Skin epidermis (tissue), 12 donors: ENCODE data around the gene CA11.
"Not testable (repeated sequence)": the region's sequence is repeated elsewhere in the genome, so short reads cannot be mapped to it uniquely, and the experiment has no call there.

Experiments used
- H3K27ac ChIP-seq, 21 experiments: fragments of 200-600 bp; sonication (generic) in 11 of 21; one replicate each; pipeline ENCODE4 v1.5.0; 2020; ENCODE audit warnings: mild to moderate bottlenecking in 3 of 21, inconsistent platforms in 2 of 21, moderate library complexity in 2 of 21
- H3K4me3 ChIP-seq, 7 experiments: fragments of 200-600 bp; sonication (generic) in 2 of 7; one replicate each; pipeline ENCODE4 v1.5.0; 2020; ENCODE audit warnings: inconsistent platforms in 2 of 7, mild to moderate bottlenecking in 2 of 7, moderate library complexity in 1 of 7

CA11 gene

GRCh38 chr19:48633148-48634035, 12.6 kb downstream of the CA11 start:
- Histone ChIP-seq H3K27ac (peak overlapping the region in 20 of 21 experiments; percentile 50 to 98 (median 95)), H3K4me3 (peak overlapping the region in 4 of 7 experiments; percentile 54 to 87 (median 70))

- Histone ChIP-seq H3K4me3 (no peak overlapping the region), H3K27ac (peak overlapping the region in 19 of 21 experiments; percentile 16 to 98 (median 95))
These were observed 13.3 kb downstream of the CA11 start for GRCh38 chr19:48632692-48633147.

DNA sequence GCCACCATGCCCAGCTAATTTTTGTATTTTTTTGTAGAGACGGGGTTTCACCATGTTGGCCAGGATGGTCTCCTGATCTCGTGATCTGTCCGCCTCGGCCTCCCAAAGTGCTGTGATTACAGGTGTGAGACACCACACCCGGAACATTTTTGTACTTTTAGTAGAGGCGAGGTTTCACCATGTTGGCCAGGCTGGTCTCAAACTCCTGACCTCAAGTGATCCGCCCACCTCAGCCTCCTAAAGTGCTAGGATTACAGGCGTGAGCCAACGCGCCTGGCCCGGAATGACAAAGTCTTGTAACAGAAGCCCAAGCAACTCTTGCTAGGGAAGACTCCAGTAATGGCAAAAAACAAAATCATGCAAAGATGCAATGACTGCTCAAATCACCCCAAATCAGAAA, 13.7 kb downstream of the CA11 start:
- H3K4me3 ChIP-seq: not testable (repeated sequence)
- peak overlapping the region in 14 of 21 experiments; percentile 16 to 98 (median 94) for H3K27ac ChIP-seq

DNA sequence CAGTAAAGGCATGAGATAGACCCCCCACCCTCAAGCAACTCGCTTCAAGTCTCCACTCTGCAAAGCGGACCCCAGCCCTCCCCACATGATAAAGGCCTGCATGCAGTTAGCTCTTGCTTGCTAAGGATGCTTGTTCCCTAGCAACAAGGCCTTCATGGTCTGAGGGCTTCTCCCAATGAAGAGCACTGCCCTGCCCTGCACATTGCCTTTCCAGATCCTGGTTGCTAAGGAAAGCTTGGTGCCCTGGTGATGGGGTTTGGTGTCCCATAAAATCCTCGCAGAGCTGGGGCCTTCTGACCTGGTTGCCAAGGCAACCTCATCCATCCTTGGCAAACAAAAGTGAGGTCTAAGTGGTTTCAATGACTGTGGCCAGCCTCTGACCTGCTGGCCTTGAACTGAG, 14.8 kb downstream of the CA11 start:
- Histone ChIP-seq H3K4me3 (no peak overlapping the region), H3K27ac (peak overlapping the region in 10 of 21 experiments; percentile 0 to 56 (median 36))

- Histone ChIP-seq H3K4me3 (no peak overlapping the region), H3K27ac (peak overlapping the region in 14 of 21 experiments; percentile 0 to 56 (median 38))
These were observed 15.5 kb downstream of the CA11 start for GRCh38 chr19:48630296-48631063.

DNA sequence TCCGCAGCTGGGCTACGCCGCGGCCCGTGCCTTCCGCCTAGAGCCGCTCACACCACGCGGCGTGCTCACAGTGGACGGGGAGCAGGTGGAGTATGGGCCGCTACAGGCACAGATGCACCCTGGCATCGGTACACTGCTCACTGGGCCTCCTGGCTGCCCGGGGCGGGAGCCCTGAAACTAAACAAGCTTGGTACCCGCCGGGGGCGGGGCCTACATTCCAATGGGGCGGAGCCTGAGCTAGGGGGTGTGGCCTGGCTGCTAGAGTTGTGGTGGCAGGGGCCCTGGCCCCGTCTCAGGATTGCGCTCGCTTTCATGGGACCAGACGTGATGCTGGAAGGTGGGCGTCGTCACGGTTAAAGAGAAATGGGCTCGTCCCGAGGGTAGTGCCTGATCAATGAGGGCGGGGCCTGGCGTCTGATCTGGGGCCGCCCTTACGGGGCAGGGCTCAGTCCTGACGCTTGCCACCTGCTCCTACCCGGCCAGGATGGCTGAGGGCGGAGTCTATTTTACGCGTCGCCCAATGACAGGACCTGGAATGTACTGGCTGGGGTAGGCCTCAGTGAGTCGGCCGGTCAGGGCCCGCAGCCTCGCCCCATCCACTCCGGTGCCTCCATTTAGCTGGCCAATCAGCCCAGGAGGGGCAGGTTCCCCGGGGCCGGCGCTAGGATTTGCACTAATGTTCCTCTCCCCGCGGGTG, 16.2 kb downstream of the CA11 start:
- no peak overlapping the region for H3K4me3 ChIP-seq
- H3K27ac ChIP-seq: peak overlapping the region in 5 of 21 experiments; percentile 19 to 51 (median 34)

DNA sequence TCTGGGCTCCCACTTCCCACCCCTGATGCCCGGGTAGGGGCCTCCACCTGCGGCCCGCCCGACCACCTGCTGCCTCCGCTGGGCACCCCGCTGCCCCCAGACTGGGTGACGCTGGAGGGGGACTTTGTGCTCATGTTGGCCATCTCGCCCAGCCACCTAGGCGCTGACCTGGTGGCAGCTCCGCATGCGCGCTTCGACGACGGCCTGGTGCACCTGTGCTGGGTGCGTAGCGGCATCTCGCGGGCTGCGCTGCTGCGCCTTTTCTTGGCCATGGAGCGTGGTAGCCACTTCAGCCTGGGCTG, 16.7 kb downstream of the CA11 start:
- no peak overlapping the region for H3K27ac ChIP-seq
- H3K4me3 ChIP-seq: no peak overlapping the region

DNA sequence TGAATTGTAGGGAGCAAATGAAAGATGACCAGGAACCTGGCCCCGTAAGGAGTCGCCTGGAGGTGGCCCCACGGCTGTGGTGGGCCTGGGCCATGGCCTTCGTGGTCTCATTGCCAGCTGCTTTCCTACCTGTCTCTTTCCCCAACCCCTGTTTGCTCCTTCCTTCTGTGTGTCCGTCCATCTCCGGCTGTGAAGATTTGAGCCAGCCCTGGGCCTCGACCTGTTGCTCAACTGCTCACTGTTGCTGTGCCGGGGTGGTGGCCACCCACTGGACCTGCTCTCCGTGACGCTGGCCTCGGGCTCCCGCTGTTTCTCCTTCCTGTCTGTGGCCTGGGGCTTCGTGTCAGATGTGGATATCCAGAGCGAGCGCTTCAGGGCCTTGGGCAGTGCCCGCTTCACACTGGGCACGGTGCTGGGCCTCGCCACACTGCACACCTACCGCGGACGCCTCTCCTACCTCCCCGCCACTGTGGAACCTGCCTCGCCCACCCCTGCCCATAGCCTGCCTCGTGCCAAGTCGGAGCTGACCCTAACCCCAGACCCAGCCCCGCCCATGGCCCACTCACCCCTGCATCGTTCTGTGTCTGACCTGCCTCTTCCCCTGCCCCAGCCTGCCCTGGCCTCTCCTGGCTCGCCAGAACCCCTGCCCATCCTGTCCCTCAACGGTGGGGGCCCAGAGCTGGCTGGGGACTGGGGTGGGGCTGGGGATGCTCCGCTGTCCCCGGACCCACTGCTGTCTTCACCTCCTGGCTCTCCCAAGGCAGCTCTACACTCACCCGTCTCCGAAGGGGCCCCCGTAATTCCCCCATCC, 17.3 kb downstream of the CA11 start:
- Histone ChIP-seq H3K4me3 (no peak overlapping the region), H3K27ac (peak overlapping the region in 1 of 21 experiments; percentile 26)

DNA sequence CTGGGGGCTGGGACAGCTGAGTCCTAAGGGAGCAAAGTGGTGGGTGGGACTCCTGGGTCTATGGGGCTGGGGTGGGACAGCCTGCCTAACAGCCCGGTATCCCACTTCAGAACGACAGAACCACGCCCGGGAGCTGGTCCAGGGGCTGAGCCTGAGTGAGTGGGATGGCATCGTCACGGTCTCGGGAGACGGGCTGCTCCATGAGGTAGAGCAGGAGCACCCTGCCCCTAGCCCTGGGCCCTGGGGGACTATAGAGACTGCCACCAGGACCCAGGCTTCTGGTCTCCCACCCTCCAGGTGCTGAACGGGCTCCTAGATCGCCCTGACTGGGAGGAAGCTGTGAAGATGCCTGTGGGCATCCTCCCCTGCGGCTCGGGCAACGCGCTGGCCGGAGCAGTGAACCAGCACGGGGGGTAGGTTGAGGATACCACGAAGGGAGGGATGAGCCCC, 18.1 kb downstream of the CA11 start:
- Histone ChIP-seq H3K4me3 (no peak overlapping the region), H3K27ac (peak overlapping the region in 2 of 21 experiments; percentile 34 to 42)

GRCh38 chr19:48627201-48627864, 18.7 kb downstream of the CA11 start:
- Histone ChIP-seq H3K4me3 (no peak overlapping the region), H3K27ac (peak overlapping the region in 3 of 21 experiments; percentile 25 to 42 (median 34))

- Histone ChIP-seq H3K27ac (peak overlapping the region in 2 of 21 experiments; percentile 24 to 30), H3K4me3 (no peak overlapping the region)
These were observed 20.1 kb downstream of the CA11 start for GRCh38 chr19:48625891-48626327.

DNA sequence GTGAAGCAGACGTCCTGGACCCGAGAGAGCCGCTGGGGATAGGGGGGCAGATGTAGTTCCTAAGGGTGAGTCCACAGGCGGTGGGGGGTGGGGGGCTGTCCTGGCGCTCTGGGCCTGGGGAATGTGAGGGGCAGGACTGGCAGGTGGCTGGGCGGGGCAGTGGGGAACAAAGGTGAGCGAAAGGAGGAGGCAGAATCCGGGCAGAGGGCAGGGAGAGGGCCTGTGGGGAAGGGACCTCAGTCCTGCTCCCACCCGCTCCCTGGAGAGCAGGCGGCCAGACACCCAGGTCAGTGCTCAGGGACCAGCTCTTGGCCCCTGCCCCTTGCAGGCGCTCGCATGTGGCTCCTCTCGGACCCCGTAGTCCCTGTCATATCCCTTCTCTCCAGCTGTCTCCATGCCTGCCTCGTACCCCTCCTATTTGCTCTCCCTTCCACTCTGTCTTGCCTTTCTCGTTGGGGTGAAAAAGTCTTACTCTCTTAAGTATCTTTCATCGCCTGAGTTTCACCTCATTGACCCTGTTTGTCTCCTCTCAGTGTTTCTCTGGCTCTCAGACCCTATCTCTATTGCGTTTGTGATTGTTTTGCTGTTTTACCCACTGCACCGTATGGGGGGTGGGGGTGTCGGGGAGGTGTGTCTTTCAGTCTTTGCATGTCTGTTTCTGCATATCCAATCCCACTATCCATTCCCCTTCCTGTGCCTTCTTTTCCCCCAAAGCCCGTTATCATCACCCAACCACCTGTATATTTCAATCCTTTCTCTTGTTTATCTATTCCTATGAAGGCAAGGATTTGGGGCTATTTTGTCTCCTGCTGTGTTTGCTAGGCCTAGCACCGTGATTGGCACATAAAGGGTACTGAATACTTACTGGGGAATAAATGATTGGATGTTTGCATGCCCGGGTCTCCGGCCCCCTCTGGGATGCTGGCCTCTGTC, 20.9 kb downstream of the CA11 start:
- Histone ChIP-seq H3K27ac (peak overlapping the region in 11 of 21 experiments; percentile 0 to 83 (median 43)), H3K4me3 (peak overlapping the region in 3 of 7 experiments; percentile 31 to 42 (median 37))

DNA sequence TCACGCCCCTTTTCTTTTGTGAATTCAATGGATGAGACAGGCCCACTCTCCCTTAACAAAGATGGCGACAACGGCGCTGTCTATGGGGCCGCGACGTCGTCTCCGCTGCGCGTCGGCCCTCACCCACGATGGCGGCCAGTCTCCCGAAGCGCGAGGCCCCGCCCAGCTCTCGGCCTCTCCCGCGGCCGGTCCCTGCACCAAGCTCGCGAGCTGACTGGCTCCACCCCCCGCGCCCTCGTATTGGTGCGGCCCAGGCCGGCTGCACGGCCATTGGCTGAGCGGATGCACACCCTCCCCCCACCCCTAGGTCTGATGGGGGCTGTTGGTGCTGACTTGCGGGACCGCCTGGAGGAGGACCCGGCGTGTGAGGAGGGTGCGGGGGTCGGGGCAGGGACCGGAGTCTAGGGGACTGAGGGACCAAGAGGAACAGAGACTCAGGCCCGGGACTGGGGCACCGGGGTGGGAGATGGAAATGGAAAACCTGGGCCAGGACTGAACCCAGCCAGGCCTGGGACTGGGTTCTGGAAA, 21.9 kb downstream of the CA11 start:
- Histone ChIP-seq H3K27ac (peak overlapping the region in 19 of 21 experiments; percentile 4 to 83 (median 69)), H3K4me3 (peak overlapping the region in 5 of 7 experiments; percentile 19 to 42 (median 31))

DNA sequence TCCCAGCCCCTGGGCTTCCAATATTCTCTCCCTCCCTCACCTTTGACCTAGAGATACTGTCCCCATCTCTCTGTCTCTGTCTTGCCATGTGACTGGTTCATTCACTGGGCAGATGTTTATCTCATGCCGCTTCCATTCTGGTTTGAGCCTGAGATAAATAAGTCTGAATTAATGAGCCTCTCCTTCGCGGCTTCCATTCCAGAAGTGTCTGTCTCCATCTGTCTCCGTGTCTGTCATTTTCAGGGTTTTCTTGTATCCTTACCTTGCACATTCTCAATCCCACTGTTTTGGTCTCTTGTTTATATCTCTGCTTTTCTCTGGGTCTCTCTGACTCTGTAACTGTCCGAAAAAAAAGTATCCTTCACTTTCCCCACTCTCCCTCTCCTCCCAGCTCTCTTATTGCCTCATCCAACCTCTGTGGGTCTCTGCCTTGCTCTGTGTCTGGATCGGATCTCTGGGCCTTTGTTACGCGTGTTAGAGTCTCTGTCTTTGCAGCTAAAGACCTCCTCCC, 22.4 kb downstream of the CA11 start:
- Histone ChIP-seq H3K27ac (peak overlapping the region in 17 of 21 experiments; percentile 7 to 77 (median 69)), H3K4me3 (peak overlapping the region in 3 of 7 experiments; percentile 27 to 37 (median 31))

DNA sequence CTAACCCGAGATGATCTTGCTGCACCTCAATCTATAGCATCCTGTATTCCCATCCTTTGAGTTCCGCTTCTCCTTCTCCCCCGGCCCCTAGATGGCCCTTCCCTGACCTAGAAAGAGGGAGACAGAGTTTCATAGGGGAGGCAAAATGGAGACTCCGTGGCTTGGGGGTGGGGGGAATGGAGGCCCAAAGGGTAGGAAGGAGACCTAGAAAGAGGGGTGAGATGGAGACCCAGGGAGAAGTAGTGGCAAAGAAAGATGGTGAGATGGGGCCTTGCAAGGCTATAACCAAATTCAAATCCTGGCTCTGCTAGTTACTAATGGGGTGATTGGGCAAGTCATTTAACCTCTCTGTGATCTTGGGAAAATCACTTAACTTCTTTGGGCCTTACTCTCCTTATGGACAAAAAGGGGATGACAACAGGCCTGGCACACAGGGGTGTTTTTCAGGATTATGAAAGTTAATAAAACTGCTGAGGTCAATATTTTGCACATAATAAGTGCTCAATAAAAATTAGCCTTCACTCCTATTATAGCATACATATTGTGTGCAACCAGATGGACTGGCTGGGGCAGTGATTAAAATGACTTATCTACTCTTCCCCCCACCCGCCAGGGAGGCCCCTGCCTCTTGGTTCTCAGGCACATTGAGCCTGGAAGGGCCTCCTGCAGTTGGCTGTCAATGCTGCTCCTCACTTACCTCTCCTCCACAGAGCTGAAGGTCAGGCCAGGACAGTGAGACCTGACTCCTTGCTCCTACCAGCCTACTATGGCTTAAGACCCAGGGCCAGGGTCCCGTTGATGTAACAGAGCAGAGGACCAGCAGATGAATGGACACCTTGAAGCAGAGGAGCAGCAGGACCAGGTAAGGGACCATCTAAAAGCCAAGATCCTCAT, 26.0 kb downstream of the CA11 start:
- peak overlapping the region; percentile 24 to 96 (median 87) for H3K27ac ChIP-seq
- H3K4me3 ChIP-seq: peak overlapping the region; percentile 62 to 86 (median 71)
